Psoas muscle (tissue), 8 donors: ENCODE data around the gene EARS2. TPM values are rescaled to one million over a fixed set of nuclear protein-coding genes. Genes with fewer than 3 reads are reported as not detected.
"Not testable (repeated sequence)": the region's sequence is repeated elsewhere in the genome, so short reads cannot be mapped to it uniquely, and the experiment has no call there.

Source experiments
- ATAC-seq, 4 donors: fragments of 200-7000 bp; cut with Tn5 transposase; one replicate each; pipeline ENCODE4 v1.9.1; 2020; ENCODE audit warnings: moderate library complexity in 3 of 4, mild to moderate bottlenecking in 2 of 4
- DNase-seq, 2 donors: peaks; one replicate each; pipeline ENCODE4 v3.0.0-alpha.2; 2020
- H3K27ac ChIP-seq: fragments of 200-600 bp; one replicate; pipeline ENCODE4 v1.8.0; 2022
- H3K27me3 ChIP-seq, 3 donors: fragments of 200-600 bp in 1 of 3; one replicate each; pipeline versions ENCODE4 v1.6.1 to v1.8.0; 2013 to 2022; ENCODE audit warnings: low read length in 2 of 3, mild to moderate bottlenecking in 2 of 3, moderate library complexity in 1 of 3; ENCODE audit not compliant: insufficient read depth in 3 of 3
- H3K36me3 ChIP-seq, 2 donors: fragments of 200-600 bp in 1 of 2; one replicate each; pipeline versions ENCODE4 v1.6.1 to v1.8.0; 2013 to 2022; ENCODE audit warnings: low read depth in 1 of 2, mild to moderate bottlenecking in 1 of 2, moderate library complexity in 1 of 2; ENCODE audit not compliant: insufficient read depth in 1 of 2
- H3K4me1 ChIP-seq: fragments of 200-600 bp; one replicate; pipeline ENCODE4 v1.8.0; 2022
- H3K4me3 ChIP-seq: fragments of 200-600 bp; one replicate; pipeline ENCODE4 v1.8.0; 2022; ENCODE audit warnings: mild to moderate bottlenecking
- H3K9me3 ChIP-seq: fragments of 200-600 bp; one replicate; pipeline ENCODE4 v1.8.0; 2022
- CTCF ChIP-seq: fragments of 200-600 bp; IDR thresholded peaks from one replicate; pipeline ENCODE4 v1.8.0; 2022; ENCODE audit warnings: antibody characterized with exemption
- WGBS, 3 donors: extraction: QIAGEN DNeasy Blood & Tissue Kit; methylation state at CpG; one replicate each; pipeline versions ENCODE4 v1.1.6 to v1.1.7; 2013; 5-methylcytosine and 5-hydroxymethylcytosine counted together
- intact Hi-C, 2 donors: fragments of 100-400 bp; cut with DNase I; formaldehyde crosslinking; loops; one replicate each; pipeline versions ENCODE4 v1.11.0 to v1.14.2; 2022
- polyA plus RNA-seq, 3 donors: library from polyadenylated mRNA; stranded (reverse); fragments of 200-250 nt; gene quantifications; one replicate each; pipeline ENCODE4 v1.2.3, GENCODE V29; 2013
- total RNA-seq, 4 donors: library from RNA; stranded (reverse); fragmentation: NEBNext Ultra II Directional in 2 of 4; extraction: Animal tissue kit (Norgen Biotek cat#: 25700) in 2 of 4; gene quantifications; one replicate each; pipeline versions ENCODE4 v1.2.1 to v1.2.4, GENCODE V29; 2021 to 2023
- donor health status: healthy with polysubstance abuse.
- donor health status: DM: no; HTN: no; CAD: no; lungs with moderate emphysema.
- donor health status: Bipolar disorder and iron deficiency.
- donor health status: healthy.
- donor health status: DM: yes; HTN: yes; CAD: no.
- donor health status: DM: no; HTN: no; CAD: no.
- donor health status: DM: no; HTN: no; CAD: no.
- donor health status: DM: yes; HTN: yes; CAD: no.

EARS2 gene
- total and polyA plus RNA-seq, 7 donors = 12.1 to 28.3 (median 19.8) TPM

DNA sequence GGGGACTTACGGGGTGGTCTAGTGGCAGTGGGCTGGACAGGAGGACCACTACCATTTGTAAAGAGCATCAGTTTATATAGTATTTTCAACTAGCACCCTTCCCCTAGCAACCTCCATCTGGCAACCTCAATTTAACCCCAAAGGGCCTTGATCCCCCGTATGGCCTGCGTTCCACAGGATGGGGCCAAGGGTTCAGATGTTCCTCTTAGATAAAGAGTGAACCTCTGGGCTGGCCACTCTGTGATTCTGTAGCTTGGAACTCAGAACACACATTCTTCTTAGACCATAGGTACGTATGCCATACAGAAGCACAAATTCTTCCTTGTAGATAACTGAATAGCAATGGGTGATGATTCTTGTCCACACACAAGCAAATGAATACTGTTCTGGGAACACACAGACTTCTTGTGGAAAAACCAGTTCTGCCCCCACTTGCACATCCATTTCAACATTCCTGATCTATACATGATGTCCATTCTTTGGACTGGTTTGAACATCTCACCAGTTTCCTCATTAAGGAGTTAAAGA lies 44.9 kb downstream of the EARS2 start:
- peaks cover 2 to 16% of the 10 kb centered on the region in 2 donors for H3K36me3 ChIP-seq
- ATAC-seq = no peak
- no peaks in the 10 kb centered on the region for H3K27me3 ChIP-seq
- TF ChIP-seq CTCF = no peak
- 90 to 92% (median 91%) methylated on average over 4 of the region's 4 CpGs for WGBS, 3 donors
- no peaks in the 10 kb centered on the region for H3K4me1 ChIP-seq
- intact Hi-C loops = loop anchor here in 1 of 2 donors (5.0 kb wide), 1 partner anchor 45 kb away; the partner anchor contains the start of genes EARS2 and UBFD1
- no peak overlapping the region for H3K27ac ChIP-seq
- no peak overlapping the region for H3K4me3 ChIP-seq
- DNase-seq = no peak
- no peaks in the 10 kb centered on the region for H3K9me3 ChIP-seq

DNA sequence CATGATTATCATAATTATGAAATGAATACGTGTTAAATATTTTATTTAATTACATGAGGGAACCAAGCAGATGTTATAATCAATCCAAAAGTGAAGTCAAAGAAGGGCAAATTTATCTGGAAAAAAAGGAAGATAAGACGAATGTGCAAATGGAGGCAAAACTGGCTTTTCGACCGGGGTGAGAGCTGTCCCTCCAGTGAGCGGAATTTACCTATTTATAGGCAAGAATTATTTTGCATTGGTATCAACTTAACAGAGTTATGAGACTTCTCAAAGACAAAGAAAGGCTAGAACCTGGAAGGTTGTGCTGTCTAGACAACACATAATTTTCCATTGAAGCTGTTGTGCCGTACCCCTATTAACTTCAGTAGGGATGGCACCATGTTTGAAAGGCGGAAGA lies 45.4 kb downstream of the EARS2 start:
- no peaks in the 10 kb centered on the region for H3K4me1 ChIP-seq
- WGBS, 3 donors = 92 to 96% (median 93%) methylated on average over 7 of the region's 7 CpGs
- TF ChIP-seq CTCF = no peak
- H3K27ac ChIP-seq = no peak overlapping the region
- no peak overlapping the region for H3K4me3 ChIP-seq
- peaks cover 2 to 16% of the 10 kb centered on the region in 2 donors for H3K36me3 ChIP-seq
- intact Hi-C loops = loop anchor here in 1 of 2 donors (5.0 kb wide), 1 partner anchor 46 kb away; the partner anchor contains the start of genes EARS2 and UBFD1
- no peak for ATAC-seq
- no peak for DNase-seq
- H3K9me3 ChIP-seq = no peaks in the 10 kb centered on the region
- H3K27me3 ChIP-seq = no peaks in the 10 kb centered on the region

DNA sequence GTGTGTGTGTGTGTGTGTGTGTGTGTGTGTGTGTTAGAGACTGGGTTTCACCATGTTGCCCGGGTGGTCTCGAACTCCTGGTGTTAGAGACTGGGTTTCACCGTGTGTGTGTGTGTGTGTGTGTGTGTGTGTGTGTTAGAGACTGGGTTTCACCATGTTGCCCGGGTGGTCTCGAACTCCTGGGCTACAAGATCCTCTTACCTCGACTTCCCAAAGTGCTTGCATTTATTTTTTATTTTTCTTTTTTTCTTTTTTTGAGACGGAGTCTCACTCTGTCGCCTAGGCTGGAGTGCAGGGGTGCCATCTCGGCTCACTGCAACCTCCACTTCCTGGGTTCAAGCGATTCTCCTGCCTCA lies 46.3 kb downstream of the EARS2 start:
- H3K4me3 ChIP-seq = peak overlapping the region; percentile 94
- peaks cover 2 to 16% of the 10 kb centered on the region in 2 donors for H3K36me3 ChIP-seq
- ATAC-seq, H3K27ac ChIP-seq, H3K4me1 ChIP-seq, DNase-seq, H3K27me3 ChIP-seq, H3K9me3 ChIP-seq: not testable (repeated sequence)
- 67 to 79% (median 72%) methylated on average over 10 of the region's 10 CpGs for WGBS, 3 donors
- intact Hi-C loops = loop anchor here in 1 of 2 donors (5.0 kb wide), 1 partner anchor 46 kb away; the partner anchor contains the start of genes EARS2 and UBFD1

- peak; percentile 89 to 93 (median 90) for ATAC-seq
- peaks cover 11% of the 10 kb centered on the region for H3K4me1 ChIP-seq
- intact Hi-C loops = loop anchor here in 1 of 2 donors (5.0 kb wide), 1 partner anchor 47 kb away; the partner anchor contains the start of genes EARS2 and UBFD1
- peak; percentile 11 for TF ChIP-seq CTCF
- whole genome bisulfite sequencing, 3 donors = 1 to 3% (median 1%) methylated on average over 40 to 71 of the region's 71 CpGs
- H3K36me3 ChIP-seq = peaks cover 2 to 15% of the 10 kb centered on the region in 2 donors
- H3K27ac ChIP-seq = peak within 1 kb of the TSS; percentile 95
- H3K4me3 ChIP-seq = peak within 1 kb of the TSS; percentile 94
- no peaks in the 10 kb centered on the region for H3K27me3 ChIP-seq
- DNase-seq = peak; percentile 84 to 91
- H3K9me3 ChIP-seq = no peaks in the 10 kb centered on the region
Measured at GRCh38 chr16:23510164-23510914, 46.8 kb downstream of the EARS2 start, which contains the start of gene GGA2. Gene GGA2 (minus strand): TSS chr16:23510494. CDS start chr16:23510411, 83 bp downstream.

DNA sequence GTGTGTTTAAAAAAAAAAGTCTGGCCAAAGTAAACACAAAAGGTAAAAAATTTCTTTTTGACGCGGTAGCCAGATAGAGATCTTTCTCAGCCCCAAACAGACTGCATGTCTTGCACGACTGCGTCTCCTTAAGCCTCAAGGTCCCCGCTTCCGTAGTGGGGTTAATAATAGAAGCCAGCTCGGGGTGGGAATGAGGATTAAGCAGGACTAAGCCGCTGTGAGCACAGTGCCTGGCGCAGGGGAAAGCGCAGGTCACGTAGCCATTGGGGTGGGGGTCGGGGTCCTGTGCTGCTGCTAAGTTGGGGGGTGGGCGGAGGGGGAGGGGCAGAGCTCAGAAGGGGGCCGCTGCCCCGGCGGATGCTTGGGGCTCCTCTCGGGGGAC lies 47.4 kb downstream of the EARS2 start:
- ATAC-seq (peak; percentile 35 to 72 (median 60)), DNase-seq (peak in 1 of 2 donors; percentile 72)
- Histone ChIP-seq H3K36me3 (peaks cover 2 to 10% of the 10 kb centered on the region in 2 donors), H3K9me3 (no peaks in the 10 kb centered on the region), H3K4me3 (peak overlapping the region; percentile 94), H3K4me1 (peaks cover 17% of the 10 kb centered on the region), H3K27me3 (no peaks in the 10 kb centered on the region), H3K27ac (peak overlapping the region; percentile 95)
- intact Hi-C loops = loop anchor here in 1 of 2 donors (5.0 kb wide), 1 partner anchor 48 kb away; the partner anchor contains the start of genes EARS2 and UBFD1
- 0 to 1% (median 1%) methylated on average over 9 to 17 of the region's 17 CpGs for WGBS, 3 donors
- TF ChIP-seq CTCF = no peak
